ENCODE results near the gene NUFIP2.

GRCh38 chr17:29248845-29249244, 45.1 kb downstream of the NUFIP2 start:
- TF ChIP-seq ZNF274 (IDR thresholded peaks at IDR 0.05; ENCODE audit: low read depth, low read length) (no peak), SUZ12 (IDR thresholded peaks at IDR 0.05; ENCODE audit: extremely low read depth, insufficient read depth, insufficient read length) (no peak), YY1 (IDR thresholded peaks at IDR 0.05; ENCODE audit: insufficient read depth, insufficient read length) (no peak)

Data from NT2/D1 (cell line).